Measurements from ENCODE around the gene MESP1.

- TF ChIP-seq POLR2A (IDR thresholded peaks at IDR 0.05), result no peak
- peak; percentile 77 to 97 (median 89) for TF ChIP-seq CTCF (IDR thresholded peaks at IDR 0.05)
Measured at GRCh38 chr15:89740137-89740536, 10.9 kb downstream of the MESP1 start.
